HG03135 (cell line): ENCODE results near the gene RABGEF1.
"Not testable (repeated sequence)": the region's sequence is repeated elsewhere in the genome, so short reads cannot be mapped to it uniquely, and the experiment has no call there.

Source experiments
- ATAC-seq: cut with Tn5 transposase; IDR thresholded peaks from one replicate; pipeline ENCODE4 v1.9.1; 2021; ENCODE audit warnings: mild to moderate bottlenecking, moderate library complexity; ENCODE audit not compliant: unreplicated experiment

RABGEF1 gene

DNA sequence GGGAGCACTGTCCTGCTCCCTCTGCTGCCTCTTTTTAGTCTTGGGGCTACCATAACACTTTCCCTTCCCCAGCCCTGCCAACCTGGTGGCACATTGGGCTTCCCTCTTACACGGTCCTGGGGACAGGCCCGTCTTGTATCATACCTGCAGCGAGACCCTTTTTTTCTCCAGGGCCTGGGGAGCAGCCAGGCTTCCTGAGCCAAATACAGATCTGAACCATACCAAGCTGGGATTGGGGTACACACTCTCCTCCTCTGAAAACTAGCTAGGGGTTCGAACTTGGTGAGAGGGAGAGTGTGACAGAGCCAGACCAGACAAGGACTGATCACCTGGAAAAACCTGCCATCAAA is 105.5 kb downstream of the RABGEF1 start:
- not testable (repeated sequence) for ATAC-seq

DNA sequence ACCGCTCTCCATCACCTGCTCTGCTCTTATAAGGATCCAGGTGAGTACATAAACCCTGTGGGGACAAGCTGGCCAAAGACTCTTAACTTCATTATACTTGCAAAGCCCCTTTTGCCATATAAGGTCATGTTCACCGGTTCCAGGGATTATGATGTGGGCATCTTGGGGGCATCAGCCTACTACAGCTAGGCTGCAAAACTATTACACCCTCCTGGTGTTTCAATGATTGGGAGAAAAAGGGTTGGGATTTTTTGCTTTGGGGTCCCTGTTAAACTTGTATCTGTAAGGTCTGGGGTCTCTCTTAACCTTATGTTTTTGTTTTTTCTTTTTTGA is 107.0 kb downstream of the RABGEF1 start:
- not testable (repeated sequence) for ATAC-seq

- no peak for ATAC-seq
Observed at GRCh38 chr7:66847879-66848790, 107.6 kb downstream of the RABGEF1 start.

DNA sequence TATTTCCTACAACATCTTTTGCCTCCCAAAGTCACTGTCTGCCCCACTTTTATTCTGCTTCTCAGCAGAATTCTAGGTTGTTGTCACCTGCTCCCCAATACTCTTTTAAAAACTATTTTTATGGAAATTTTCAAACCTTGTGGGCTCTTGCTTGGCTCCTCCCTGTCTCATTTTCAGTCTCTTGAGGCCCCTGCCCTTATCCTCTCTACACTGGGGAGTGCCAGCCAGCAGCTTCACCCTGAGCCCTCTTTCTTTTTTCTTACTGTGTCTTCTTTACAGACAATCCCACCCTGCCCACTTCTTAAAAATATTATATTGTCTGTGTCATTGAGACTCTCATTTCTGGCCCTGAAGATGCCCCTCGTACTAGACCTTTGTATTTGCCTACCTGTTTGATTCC is 118.8 kb downstream of the RABGEF1 start:
- no peak for ATAC-seq

DNA sequence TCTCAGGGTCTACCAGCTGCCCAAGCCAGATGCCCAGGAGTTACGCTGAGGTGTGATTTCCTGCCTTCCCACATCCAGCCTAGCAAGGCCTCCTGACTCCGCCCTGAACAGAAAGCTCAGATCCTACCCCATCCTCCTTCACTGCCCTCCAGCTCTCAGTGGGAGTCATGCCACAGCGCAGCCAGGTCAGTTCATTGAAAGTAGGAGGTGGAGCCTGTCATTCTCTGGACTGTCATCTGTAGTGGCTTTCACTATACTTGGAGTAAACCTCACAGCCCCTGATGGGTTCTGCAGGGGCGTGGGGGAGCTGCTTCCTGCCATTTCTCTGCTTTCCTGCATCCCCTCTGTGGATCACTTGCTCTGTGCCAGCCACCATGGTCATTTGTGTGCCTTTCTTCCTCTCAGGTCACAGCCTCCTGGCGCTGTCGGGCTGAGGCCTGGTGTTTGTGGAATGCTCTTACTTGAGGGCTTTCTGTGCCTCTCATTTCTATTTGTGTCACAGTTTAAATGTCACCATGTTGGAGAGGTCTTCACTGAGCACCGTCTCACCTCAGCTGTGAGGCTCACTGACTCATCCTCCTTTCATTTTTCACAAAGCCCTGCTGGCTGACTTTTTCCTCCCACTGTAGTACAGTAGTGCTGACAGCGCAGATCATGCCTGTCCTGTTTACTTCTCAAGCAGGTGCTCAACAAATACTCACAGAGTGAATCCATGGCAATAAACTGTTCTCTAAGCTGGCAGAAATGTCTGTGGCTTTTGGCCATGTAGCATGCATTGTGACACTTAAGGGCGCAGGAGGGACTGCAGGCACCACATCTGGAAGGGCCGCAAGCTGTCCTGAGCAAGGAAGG is 119.5 kb downstream of the RABGEF1 start:
- no peak for ATAC-seq

DNA sequence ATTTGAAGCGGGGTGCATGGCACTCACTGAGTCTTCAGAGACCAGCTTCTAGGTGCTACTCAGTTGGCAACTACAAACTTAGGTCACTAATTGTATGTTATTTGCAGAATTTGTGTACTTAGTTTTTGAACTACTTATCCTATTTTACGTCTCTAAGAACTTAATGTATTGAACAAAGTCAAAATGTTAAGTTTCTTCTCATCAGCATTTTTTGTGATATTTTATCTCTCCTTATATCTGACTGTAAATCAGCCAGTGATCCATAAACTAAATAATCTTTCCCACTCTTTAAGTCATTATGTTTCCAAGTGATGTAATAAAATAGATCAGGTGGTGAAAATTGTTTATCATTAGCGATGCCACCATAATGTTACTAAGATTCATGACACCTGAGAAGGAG is 120.2 kb downstream of the RABGEF1 start:
- ATAC-seq: no peak
